NAMALWA (cell line): Measurements from ENCODE around the gene B3GNT7.
"Not testable (repeated sequence)": the region's sequence is repeated elsewhere in the genome, so short reads cannot be mapped to it uniquely, and the experiment has no call there.

Experiments
- DNase-seq: peaks from one replicate; pipeline ENCODE4 v3.0.0-alpha.2; 2015; ENCODE audit warnings: low spot score

Gene B3GNT7

GRCh38 chr2:231395188-231396057 lies at the start of gene B3GNT7:
B3GNT7 (plus strand) TSS chr2:231395710; CDS start chr2:231395804, 94 bp downstream.
- DNase-seq, result no peak

- no peak for DNase-seq
Measured at GRCh38 chr2:231347081-231347480, 48.4 kb upstream of the B3GNT7 start.

- DNase-seq, result no peak
Measured at GRCh38 chr2:231347638-231348037, 47.9 kb upstream of the B3GNT7 start.

- no peak for DNase-seq
Measured at GRCh38 chr2:231348173-231348572, 47.3 kb upstream of the B3GNT7 start.

GRCh38 chr2:231348704-231349373 lies 46.7 kb upstream of the B3GNT7 start:
- DNase-seq, result no peak

- not testable (repeated sequence) for DNase-seq
Measured at GRCh38 chr2:231349374-231349735, 46.2 kb upstream of the B3GNT7 start.

GRCh38 chr2:231351648-231352047 lies 43.9 kb upstream of the B3GNT7 start:
- no peak for DNase-seq

- DNase-seq, result no peak
Measured at GRCh38 chr2:231353469-231353868, 42.0 kb upstream of the B3GNT7 start.

GRCh38 chr2:231355508-231356465 lies 39.7 kb upstream of the B3GNT7 start:
- no peak for DNase-seq

GRCh38 chr2:231356466-231356844 lies 39.1 kb upstream of the B3GNT7 start:
- no peak for DNase-seq

- DNase-seq, result no peak
Measured at GRCh38 chr2:231357048-231357447, 38.5 kb upstream of the B3GNT7 start.

- no peak for DNase-seq
Measured at GRCh38 chr2:231357931-231358330, 37.6 kb upstream of the B3GNT7 start.

- DNase-seq, result no peak
Measured at GRCh38 chr2:231359441-231359840, 36.1 kb upstream of the B3GNT7 start.

GRCh38 chr2:231359948-231360347 lies 35.6 kb upstream of the B3GNT7 start:
- no peak for DNase-seq

- no peak for DNase-seq
Measured at GRCh38 chr2:231360401-231360800, 35.1 kb upstream of the B3GNT7 start.

- no peak for DNase-seq
Measured at GRCh38 chr2:231360881-231361371, 34.6 kb upstream of the B3GNT7 start.

- DNase-seq, result peak; percentile 71
Measured at GRCh38 chr2:231361701-231362554, 33.6 kb upstream of the B3GNT7 start.

- DNase-seq, result no peak
Measured at GRCh38 chr2:231362555-231363184, 32.8 kb upstream of the B3GNT7 start.

GRCh38 chr2:231364061-231364460 lies 31.4 kb upstream of the B3GNT7 start:
- no peak for DNase-seq

- no peak for DNase-seq
Measured at GRCh38 chr2:231364961-231365810, 30.3 kb upstream of the B3GNT7 start.
